Activated T-helper 1 cell treated with anti-CD3 and anti-CD28 coated beads, Interleukin-12 subunit alpha, Interleukin-12 subunit beta, Interleukin-2, Interleukin-4 antibody, amounts not matched to agents 30 ng/mL and 10 ng/mL and 1 ng/mL, durations not matched to agents 14 hours and 24 hours and 36 hours (primary cell): ENCODE results near the gene RPS19BP1. TPM values are rescaled to one million over a fixed set of nuclear protein-coding genes. Genes with fewer than 3 reads are reported as not detected.

Source experiments
- DNase-seq: peaks from one replicate; pipeline ENCODE4 v3.0.0; 2021; ENCODE audit warnings: low spot score
- H3K27ac Mint-ChIP-seq: one replicate; pipeline ENCODE4 v1.8.0; 2021; ENCODE audit warnings: mild to moderate bottlenecking, mixed read lengths
- H3K27me3 Mint-ChIP-seq: one replicate; pipeline ENCODE4 v1.8.0; 2022; ENCODE audit warnings: mild to moderate bottlenecking, moderate library complexity, mixed read lengths; ENCODE audit not compliant: insufficient read depth
- H3K36me3 Mint-ChIP-seq: one replicate; pipeline ENCODE4 v1.8.0; 2021; ENCODE audit warnings: low read depth, mixed read lengths
- H3K4me1 Mint-ChIP-seq: one replicate; pipeline ENCODE4 v1.8.0; 2021; ENCODE audit warnings: low read depth, mixed read lengths
- H3K4me3 Mint-ChIP-seq: one replicate; pipeline ENCODE4 v1.8.0; 2021; ENCODE audit warnings: mild to moderate bottlenecking, moderate library complexity, mixed read lengths
- H3K9me3 Mint-ChIP-seq: one replicate; pipeline ENCODE4 v1.8.0; 2021; ENCODE audit warnings: mixed read lengths
- intact Hi-C: fragments of 100-400 bp; cut with micrococcal nuclease; formaldehyde crosslinking; loops from one replicate; pipeline ENCODE4 v1.15.1; 2024
- total RNA-seq: library from RNA; stranded (reverse); gene quantifications from 2 replicates; pipeline ENCODE4 v1.2.3, GENCODE V29; 2022

Gene RPS19BP1
- total RNA-seq, 1 donor from 2014 or later = 101 TPM

DNA sequence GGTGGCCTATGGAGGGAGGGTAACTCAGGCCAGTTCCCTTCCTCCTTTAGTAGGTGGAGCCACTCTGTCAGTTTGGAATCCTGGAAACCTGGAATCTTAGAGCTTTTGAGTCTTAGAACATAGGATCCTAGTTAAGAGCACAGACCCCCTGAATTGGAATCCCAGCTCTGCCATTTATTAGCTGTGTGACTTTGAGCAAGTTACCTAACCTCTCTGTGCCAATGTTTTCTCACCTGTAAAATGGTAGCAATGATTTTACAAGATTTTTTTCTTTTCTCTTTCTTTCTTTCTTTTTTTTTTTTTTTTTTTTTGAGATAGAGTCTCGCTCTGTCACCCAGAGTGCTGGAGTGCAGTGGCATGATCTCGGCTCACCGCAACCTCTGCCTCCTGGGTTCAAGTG lies 20.9 kb upstream of the RPS19BP1 start:
- Mint-ChIP-seq H3K9me3 (no peaks in the 10 kb centered on the region), H3K27ac (no peak overlapping the region), H3K27me3 (peaks cover 30% of the 10 kb centered on the region)

DNA sequence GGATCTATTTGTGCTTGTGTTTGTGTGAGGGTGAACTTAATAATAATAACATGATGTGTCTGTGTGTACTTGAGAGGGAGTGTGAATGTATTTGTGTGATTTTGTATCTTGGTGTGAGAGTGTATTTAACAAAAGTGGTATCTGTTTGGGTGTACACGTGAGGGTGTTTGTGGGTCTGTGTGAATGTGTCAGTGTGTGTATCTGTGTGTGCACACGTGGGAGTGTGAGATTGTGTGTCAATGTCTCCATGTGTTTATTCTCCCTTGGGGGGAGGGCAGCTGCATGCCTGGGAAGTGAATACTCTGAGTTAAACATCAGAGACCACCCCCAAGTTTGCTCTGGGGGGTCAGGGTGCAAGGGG lies 15.0 kb upstream of the RPS19BP1 start:
- Mint-ChIP-seq H3K36me3 (no peaks in the 10 kb centered on the region), H3K4me1 (peaks cover 14% of the 10 kb centered on the region), H3K27ac (no peak overlapping the region), H3K9me3 (no peaks in the 10 kb centered on the region), H3K4me3 (no peak overlapping the region), H3K27me3 (peaks cover 29% of the 10 kb centered on the region)
- intact Hi-C loops = no loop called here
- no peak for DNase-seq

More for the DNA sequence above, 20.9 kb upstream of the RPS19BP1 start:
- no peak overlapping the region for H3K4me3 Mint-ChIP-seq
- intact Hi-C loops = no loop called here
- no peak for DNase-seq
- no peaks in the 10 kb centered on the region for H3K4me1 Mint-ChIP-seq
- H3K36me3 Mint-ChIP-seq = no peaks in the 10 kb centered on the region

DNA sequence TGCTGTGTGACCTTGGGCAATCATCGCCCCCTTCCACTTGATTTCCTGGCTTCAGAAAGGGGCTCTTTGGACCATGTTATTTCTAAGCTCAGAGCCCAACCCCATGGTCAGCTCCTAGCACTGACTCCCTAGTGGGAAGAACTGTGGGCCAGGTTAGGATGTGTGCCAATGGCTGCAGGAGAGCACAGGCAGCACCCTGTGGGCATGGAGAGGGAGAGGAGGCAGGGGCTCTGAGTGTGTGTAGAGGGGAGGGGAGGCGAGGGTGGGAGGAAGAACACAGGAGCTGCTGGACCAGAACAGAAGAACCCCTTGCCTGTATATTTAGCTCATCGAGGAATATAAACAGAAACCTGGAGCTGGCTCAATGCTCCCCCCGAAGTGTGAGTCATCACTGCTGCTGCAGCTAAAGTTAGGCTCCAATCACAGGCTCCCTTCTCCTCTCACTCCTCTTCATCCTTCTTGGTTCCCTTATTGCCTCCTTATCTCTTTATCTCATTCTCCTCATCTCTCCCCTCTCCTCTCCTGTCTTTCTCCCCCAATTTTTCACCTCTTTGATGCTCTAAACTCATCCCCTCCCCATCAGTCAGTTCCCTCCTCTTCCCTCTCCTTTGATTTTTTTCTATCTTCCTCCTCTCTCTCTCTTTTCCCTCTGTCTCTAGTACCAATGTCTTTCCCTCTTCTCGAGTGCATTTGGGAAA lies 14.5 kb upstream of the RPS19BP1 start:
- Mint-ChIP-seq H3K4me3 (no peak overlapping the region), H3K36me3 (no peaks in the 10 kb centered on the region), H3K27me3 (peaks cover 31% of the 10 kb centered on the region), H3K4me1 (peaks cover 14% of the 10 kb centered on the region), H3K9me3 (no peaks in the 10 kb centered on the region), H3K27ac (no peak overlapping the region)
- no peak for DNase-seq
- intact Hi-C loops = no loop called here

DNA sequence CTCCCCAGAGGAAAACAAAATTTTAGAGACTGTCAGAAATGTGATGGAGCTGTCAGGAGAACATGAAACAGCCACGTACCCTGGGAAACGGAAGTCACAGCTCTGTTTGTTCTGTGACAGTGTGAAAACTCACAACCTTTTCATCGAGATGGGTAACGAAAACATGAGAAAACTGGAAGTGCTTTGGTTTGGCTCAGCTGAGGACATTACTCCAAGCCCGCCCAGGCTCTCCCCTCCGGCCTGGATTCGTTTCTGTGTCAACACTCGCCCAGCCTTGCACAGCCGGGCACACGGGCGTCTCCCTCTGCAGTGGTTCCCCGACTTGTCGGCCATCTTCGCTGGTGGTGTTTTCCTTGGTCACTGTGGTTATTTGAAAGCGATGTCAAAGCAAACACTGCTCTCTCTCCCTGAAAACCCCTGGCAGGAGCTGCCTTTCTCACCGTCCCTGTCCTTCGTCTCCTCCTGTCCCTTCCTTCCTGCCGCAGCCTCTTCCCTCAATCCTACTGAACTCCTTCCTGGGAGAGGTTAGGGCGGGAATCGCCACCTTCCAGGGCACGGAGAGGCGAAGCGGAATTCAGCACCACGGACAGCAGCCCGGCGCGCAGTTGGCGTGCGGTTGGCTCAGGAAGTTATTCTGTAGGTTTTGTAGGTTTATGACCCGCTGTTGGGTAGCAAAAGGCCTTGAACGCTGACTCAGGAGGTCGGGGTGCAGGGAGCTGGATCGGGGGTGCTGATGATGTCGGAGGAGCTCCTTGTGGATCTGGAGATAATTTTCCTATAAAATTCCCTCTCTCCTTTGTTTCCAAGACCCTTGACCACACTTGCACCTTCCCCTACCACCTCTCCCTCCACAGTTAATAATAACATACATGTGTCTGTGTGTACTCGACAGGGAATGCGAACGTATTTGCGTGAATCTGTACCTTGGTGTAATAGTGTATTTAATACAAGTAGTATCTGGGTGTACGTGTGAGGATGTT lies 13.1 kb upstream of the RPS19BP1 start:
- intact Hi-C loops = no loop called here
- peaks cover 14% of the 10 kb centered on the region for H3K4me1 Mint-ChIP-seq
- no peak overlapping the region for H3K27ac Mint-ChIP-seq
- H3K4me3 Mint-ChIP-seq = no peak overlapping the region
- no peak for DNase-seq
- peaks cover 28% of the 10 kb centered on the region for H3K27me3 Mint-ChIP-seq
- no peaks in the 10 kb centered on the region for H3K9me3 Mint-ChIP-seq
- no peaks in the 10 kb centered on the region for H3K36me3 Mint-ChIP-seq

DNA sequence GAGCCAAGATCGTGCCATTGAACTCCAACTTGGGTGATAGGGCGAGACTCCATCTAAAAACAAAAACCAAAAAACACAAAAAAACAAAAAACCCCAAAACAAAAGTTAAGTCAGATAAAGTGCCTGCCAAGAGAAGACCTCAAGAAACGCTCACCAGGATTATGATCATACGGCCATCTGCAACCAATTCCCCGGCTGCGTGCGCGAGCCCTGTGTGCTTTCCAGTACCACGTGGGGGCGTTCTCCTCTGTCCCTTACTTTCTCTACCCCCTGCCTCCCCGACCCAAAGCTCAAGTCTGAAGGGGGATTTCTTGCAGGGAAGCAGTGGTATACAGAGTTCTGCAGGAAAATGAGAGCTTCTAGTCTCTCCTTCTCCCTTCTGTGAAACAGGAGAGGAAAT lies 10.5 kb upstream of the RPS19BP1 start:
- Mint-ChIP-seq H3K4me1 (peaks cover 14% of the 10 kb centered on the region), H3K4me3 (no peak overlapping the region), H3K27ac (no peak overlapping the region), H3K9me3 (no peaks in the 10 kb centered on the region), H3K27me3 (peaks cover 24% of the 10 kb centered on the region), H3K36me3 (no peaks in the 10 kb centered on the region)
- intact Hi-C loops = no loop called here
- no peak for DNase-seq

DNA sequence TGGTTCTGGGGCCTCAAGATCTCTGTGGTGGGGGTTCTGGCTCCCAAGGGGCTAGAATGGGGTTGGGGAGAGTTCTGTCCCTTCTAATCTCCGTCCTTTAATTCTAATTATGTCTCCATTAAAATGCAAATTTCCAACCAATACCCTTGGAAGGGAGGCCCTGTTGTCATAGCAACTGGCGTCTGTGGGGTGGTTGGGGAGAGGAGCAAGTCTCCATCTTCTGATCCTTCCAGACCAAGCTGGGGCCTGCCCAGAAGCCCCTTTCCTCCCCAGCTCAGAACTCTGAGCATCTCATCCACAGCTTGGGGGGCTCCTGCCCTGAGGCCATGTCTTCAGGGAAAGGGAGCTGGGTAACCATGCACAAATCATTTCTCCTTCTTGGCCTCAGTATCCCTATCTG lies 5.4 kb upstream of the RPS19BP1 start:
- Mint-ChIP-seq H3K4me3 (no peak overlapping the region), H3K4me1 (peaks cover 6% of the 10 kb centered on the region), H3K36me3 (no peaks in the 10 kb centered on the region), H3K27ac (no peak overlapping the region), H3K27me3 (peaks cover 4% of the 10 kb centered on the region), H3K9me3 (no peaks in the 10 kb centered on the region)
- intact Hi-C loops = no loop called here
- DNase-seq = no peak

DNA sequence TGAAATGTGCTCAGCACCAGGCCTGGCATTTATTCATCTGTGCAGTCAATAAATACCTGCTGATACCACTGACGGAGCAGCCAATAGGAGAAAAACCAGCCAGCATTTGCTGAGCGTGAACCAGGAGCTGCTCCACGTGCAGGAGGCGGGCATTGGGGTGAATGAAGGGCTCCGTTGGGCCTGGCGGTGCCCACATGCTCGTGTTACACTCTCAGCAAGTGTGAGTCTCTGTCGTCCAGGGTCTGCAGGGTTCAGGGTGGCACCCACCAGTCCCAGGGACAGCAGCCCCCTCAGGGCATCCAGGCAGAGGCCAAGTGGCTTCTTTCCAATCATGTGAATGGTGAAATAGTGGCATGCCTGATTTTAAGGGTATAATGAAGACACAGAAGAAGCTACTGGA lies 4.2 kb upstream of the RPS19BP1 start:
- no peak for DNase-seq
- Mint-ChIP-seq H3K36me3 (peaks cover 7% of the 10 kb centered on the region), H3K4me1 (peaks cover 9% of the 10 kb centered on the region), H3K27me3 (peaks cover 2% of the 10 kb centered on the region), H3K27ac (no peak overlapping the region), H3K4me3 (no peak overlapping the region), H3K9me3 (no peaks in the 10 kb centered on the region)
- intact Hi-C loops = no loop called here

DNA sequence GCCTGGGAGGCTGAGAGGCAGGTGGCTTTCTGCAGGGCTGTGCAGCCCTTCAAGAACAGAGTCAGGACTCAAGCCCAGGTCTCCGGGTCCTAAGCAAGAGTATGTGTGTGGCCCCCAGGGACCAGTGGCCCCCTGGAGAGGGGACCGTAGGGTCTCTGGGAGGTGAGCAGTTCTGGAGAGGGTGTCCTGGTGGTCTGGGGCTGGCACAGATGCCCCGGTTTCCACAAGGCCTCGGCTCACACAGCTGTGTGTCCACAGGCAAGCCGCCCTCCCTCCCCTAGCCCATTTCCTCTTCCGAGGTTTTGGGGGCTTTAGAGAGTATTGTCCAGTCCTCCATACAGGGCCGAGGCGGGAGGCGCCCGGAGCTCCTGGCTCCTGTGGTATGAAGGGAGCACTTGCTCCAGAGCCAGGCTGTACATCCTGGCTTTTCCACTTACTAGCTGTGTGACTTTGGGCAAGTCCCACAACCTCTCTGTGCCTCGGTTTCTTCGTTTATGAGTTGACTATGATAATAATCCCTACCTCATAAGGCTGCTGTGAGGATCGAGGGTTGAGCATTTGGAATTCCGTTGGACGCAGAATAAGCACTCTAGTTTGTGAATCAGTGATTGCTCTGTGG lies 3.4 kb upstream of the RPS19BP1 start:
- H3K27me3 Mint-ChIP-seq = peaks cover 2% of the 10 kb centered on the region

DNA sequence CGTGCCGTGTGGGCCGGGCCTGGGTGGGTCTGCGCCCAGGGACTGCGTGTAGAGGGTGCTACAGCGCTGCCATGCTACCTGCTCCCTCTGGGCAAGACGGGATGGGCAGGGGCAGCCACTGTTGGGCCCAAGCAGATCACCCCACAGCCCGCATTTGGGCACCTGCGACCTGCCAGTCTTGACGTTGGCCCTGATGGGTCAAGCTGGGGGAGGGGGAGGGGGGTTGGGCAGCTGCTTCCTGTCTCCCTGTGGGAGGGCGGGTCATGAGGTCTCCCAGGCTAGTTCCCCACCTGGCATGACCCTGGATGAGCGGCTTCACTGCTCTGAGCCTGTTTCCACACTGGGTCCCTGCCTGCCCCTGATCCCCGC lies 2.8 kb upstream of the RPS19BP1 start:
- intact Hi-C loops = loop anchor here (1.0 kb wide), 1 partner anchor 813 kb away; no protein-coding TSS in a partner anchor
- no peaks in the 10 kb centered on the region for H3K27me3 Mint-ChIP-seq
- H3K36me3 Mint-ChIP-seq = peaks cover 16% of the 10 kb centered on the region
- H3K4me1 Mint-ChIP-seq = peaks cover 23% of the 10 kb centered on the region
- no peak overlapping the region for H3K27ac Mint-ChIP-seq
- DNase-seq = no peak
- H3K4me3 Mint-ChIP-seq = no peak overlapping the region
- no peaks in the 10 kb centered on the region for H3K9me3 Mint-ChIP-seq

More for the DNA sequence above, 3.4 kb upstream of the RPS19BP1 start:
- H3K4me3 Mint-ChIP-seq = no peak overlapping the region
- DNase-seq = no peak
- peaks cover 12% of the 10 kb centered on the region for H3K36me3 Mint-ChIP-seq
- H3K27ac Mint-ChIP-seq = no peak overlapping the region
- no peaks in the 10 kb centered on the region for H3K9me3 Mint-ChIP-seq
- peaks cover 17% of the 10 kb centered on the region for H3K4me1 Mint-ChIP-seq
- intact Hi-C loops = loop anchor here (1.0 kb wide), 1 partner anchor 812 kb away; no protein-coding TSS in a partner anchor

DNA sequence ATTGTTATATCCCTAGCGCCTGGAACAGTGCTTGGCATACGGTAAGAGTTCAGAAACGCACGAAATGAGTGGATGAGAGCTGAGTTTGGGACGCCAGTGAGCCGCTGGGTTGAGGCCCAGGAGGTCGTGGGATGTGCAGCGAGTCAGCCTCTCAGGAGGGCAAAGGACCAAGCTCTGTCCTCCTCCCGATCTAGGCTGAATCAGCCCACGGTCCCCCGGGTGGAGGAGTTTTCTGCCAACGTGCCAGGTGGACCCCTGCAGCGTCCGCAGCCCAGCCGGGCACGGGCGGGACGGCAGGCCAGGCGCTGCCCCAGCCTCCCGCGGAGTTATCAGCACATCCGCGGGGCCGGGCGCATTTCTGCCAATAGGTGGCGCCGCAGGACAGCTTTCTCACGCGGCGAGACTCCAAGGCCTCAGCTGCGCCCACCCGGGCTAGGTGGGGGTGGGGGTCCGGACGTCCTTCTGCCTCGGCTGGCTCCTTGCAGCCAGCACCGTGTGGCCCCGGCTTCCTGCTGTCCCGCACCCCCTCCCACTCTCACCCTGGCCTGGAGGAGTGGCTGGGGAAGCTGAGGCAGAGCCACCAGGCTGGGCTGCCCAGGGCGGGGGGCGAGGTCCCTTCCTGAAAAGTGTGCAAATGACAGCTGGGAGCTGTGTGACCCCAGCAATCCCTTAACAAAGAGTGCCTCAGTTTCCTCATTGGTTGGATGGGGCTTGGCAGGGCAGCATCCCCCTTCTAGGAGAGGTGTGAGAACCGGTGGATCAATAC lies 2.2 kb upstream of the RPS19BP1 start:
- H3K27me3 Mint-ChIP-seq = no peaks in the 10 kb centered on the region
- peaks cover 28% of the 10 kb centered on the region for H3K4me1 Mint-ChIP-seq
- peak overlapping the region; percentile 73 for H3K27ac Mint-ChIP-seq
- peak; percentile 71 for DNase-seq
- no peak overlapping the region for H3K4me3 Mint-ChIP-seq
- H3K36me3 Mint-ChIP-seq = peaks cover 21% of the 10 kb centered on the region
- intact Hi-C loops = loop anchor here (1.0 to 5.0 kb wide), 4 partner anchors 373 to 814 kb away; no protein-coding TSS in a partner anchor
- no peaks in the 10 kb centered on the region for H3K9me3 Mint-ChIP-seq

DNA sequence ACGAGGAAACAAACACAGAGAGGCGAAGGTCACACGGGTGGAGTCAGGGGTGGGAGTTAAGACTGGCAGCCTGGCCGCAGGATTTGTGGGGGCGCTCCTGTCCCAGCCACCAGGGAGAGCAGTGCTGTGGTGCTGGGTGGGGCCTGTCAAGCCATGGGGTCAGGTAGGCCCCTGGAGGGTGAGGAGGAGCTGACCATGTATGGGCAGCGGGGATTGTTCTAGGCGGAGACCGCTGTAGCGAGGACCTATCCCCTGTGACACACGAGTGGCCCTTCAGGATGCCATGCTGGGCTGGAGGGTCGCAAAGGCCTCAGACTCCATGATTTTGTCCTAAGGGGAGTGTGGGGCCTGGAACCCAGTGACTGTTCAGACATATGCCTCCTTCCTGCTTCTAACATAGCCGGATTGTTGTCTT lies 1.6 kb upstream of the RPS19BP1 start:
- Mint-ChIP-seq H3K4me1 (peaks cover 35% of the 10 kb centered on the region), H3K4me3 (no peak overlapping the region), H3K9me3 (no peaks in the 10 kb centered on the region), H3K27me3 (no peaks in the 10 kb centered on the region), H3K27ac (no peak overlapping the region), H3K36me3 (peaks cover 26% of the 10 kb centered on the region)
- no peak for DNase-seq
- intact Hi-C loops = loop anchor here (1.0 to 5.0 kb wide), 3 partner anchors 373 to 502 kb away; no protein-coding TSS in a partner anchor

DNA sequence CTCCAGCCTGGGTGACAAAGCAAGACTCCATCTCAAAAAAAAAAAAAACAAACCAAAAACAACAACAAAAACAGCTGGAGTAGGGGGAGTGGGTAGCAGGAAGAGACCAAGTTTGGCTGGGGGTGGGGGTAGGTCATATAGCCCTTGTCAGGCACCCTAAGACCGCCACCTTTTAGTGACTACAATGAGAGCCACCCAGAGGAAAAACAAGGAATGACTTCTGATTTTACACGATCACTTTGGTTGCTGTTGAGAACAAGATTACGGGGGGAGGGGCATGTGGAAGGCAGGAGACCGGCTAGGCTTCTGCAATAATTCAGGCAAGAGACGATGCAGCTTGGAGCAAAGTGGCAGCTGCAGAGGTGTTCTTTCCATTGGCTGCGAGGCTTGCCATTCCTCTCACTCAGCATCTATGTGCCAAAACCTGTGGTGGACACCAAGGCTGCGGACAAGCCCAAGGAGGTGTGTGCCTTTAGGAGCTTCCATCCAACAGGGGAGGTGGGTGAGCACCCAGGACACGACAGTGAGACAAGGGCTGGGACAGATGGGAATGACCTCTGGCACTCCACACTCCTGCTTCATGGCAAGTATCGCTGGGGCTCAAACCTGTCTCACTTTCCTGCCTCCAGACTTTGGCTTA lies 1.7 kb downstream of the RPS19BP1 start:
- H3K9me3 Mint-ChIP-seq = no peaks in the 10 kb centered on the region
- no peaks in the 10 kb centered on the region for H3K27me3 Mint-ChIP-seq
- H3K4me1 Mint-ChIP-seq = peaks cover 65% of the 10 kb centered on the region
- H3K27ac Mint-ChIP-seq = peak overlapping the region; percentile 80
- intact Hi-C loops = loop anchor here (5.0 kb wide), 1 partner anchor 376 kb away; no protein-coding TSS in a partner anchor
- H3K4me3 Mint-ChIP-seq = peak overlapping the region; percentile 96
- DNase-seq = no peak
- H3K36me3 Mint-ChIP-seq = peaks cover 40% of the 10 kb centered on the region
